ENCODE measurements around the gene ZNF277.

Gene ZNF277

DNA sequence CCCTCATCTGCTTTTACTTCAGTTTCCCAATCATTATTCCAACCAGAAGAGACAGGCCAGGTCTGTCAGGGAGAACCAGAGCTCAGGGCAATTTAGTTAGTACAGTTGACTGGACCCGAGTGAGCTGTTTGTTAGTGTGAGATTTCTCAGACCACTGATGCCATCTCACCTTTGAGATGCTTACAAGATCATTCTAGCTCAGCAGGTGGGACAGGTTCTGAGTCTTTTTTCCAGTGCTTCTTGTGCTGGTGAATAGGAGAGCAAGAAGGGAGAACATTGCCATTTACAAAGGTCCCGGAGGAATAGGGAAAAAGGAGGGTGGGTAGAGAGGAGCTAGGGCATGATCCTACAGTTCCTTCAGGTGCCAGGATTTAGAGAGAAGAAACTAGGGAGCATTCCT is 131.4 kb downstream of the ZNF277 start:
- no peaks in the 10 kb centered on the region for H3K27me3 ChIP-seq (ENCODE audit: control insufficient read depth, low read length)
- H3K9me2 ChIP-seq (replicated peaks; ENCODE audit: control insufficient read depth, low read length), result no peaks in the 10 kb centered on the region
- no peaks in the 10 kb centered on the region for H4K20me1 ChIP-seq (ENCODE audit: control insufficient read depth, insufficient read depth, low read depth, low read length)
- no peaks in the 10 kb centered on the region for H3K4me1 ChIP-seq (ENCODE audit: control insufficient read depth, low read length)
- no peaks in the 10 kb centered on the region for H3K9me3 ChIP-seq (ENCODE audit: control insufficient read depth, insufficient read depth, low read length)
- no peak overlapping the region for H3K4me3 ChIP-seq (ENCODE audit: low read length)
- no peak overlapping the region for H3K4me2 ChIP-seq (ENCODE audit: low read length)
- no peak overlapping the region for H3K27ac ChIP-seq (ENCODE audit: low read depth, low read length)
- no peak for TF ChIP-seq EZH2phosphoT487 (IDR thresholded peaks at IDR 0.05; ENCODE audit: borderline replicate concordance, low read length)
- TF ChIP-seq, protein P1, sequence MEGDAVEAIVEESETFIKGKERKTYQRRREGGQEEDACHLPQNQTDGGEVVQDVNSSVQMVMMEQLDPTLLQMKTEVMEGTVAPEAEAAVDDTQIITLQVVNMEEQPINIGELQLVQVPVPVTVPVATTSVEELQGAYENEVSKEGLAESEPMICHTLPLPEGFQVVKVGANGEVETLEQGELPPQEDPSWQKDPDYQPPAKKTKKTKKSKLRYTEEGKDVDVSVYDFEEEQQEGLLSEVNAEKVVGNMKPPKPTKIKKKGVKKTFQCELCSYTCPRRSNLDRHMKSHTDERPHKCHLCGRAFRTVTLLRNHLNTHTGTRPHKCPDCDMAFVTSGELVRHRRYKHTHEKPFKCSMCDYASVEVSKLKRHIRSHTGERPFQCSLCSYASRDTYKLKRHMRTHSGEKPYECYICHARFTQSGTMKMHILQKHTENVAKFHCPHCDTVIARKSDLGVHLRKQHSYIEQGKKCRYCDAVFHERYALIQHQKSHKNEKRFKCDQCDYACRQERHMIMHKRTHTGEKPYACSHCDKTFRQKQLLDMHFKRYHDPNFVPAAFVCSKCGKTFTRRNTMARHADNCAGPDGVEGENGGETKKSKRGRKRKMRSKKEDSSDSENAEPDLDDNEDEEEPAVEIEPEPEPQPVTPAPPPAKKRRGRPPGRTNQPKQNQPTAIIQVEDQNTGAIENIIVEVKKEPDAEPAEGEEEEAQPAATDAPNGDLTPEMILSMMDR (IDR thresholded peaks at IDR 0.05; ENCODE audit: low read depth, low read length, poor library complexity, severe bottlenecking), result no peak
- no peaks in the 10 kb centered on the region for H3F3A ChIP-seq (ENCODE audit: control insufficient read depth, insufficient read depth)
- H3K36me3 ChIP-seq (ENCODE audit: control insufficient read depth, low read length), result peaks cover 17% of the 10 kb centered on the region
- no peaks in the 10 kb centered on the region for H3K79me2 ChIP-seq (ENCODE audit: control insufficient read depth, low read length)

DNA sequence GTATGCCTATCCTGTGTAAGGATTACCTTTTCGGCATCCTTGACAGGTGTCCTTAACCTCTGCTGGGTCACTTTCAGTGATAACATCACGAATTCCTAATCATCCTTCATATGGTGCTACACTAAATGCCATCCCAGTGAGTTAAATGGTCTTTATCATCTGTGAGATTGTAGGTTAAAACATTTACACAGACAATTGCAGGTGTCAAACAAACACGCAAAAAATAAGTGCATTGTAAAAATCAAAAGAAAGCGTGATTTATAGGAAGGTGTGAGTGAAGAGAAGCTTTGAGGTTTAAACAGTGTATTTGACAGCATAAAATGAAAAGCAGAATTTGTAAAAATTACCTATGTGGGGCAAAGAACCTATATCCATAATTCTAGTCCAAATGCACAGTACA is 132.3 kb downstream of the ZNF277 start:
- Histone ChIP-seq H3K79me2 (ENCODE audit: control insufficient read depth, low read length) (no peaks in the 10 kb centered on the region), H3F3A (ENCODE audit: control insufficient read depth, insufficient read depth) (no peaks in the 10 kb centered on the region), H4K20me1 (ENCODE audit: control insufficient read depth, insufficient read depth, low read depth, low read length) (no peaks in the 10 kb centered on the region), H3K27ac (ENCODE audit: low read depth, low read length) (no peak overlapping the region), H3K27me3 (ENCODE audit: control insufficient read depth, low read length) (no peaks in the 10 kb centered on the region), H3K4me1 (ENCODE audit: control insufficient read depth, low read length) (0 out of 2 replicates have a peak, but pooled peaks cover 3% of the 10 kb centered on the region), H3K9me2 (replicated peaks; ENCODE audit: control insufficient read depth, low read length) (no peaks in the 10 kb centered on the region), H3K4me3 (ENCODE audit: low read length) (no peak overlapping the region), H3K36me3 (ENCODE audit: control insufficient read depth, low read length) (peaks cover 24% of the 10 kb centered on the region), H3K4me2 (ENCODE audit: low read length) (no peak overlapping the region), H3K9me3 (ENCODE audit: control insufficient read depth, insufficient read depth, low read length) (no peaks in the 10 kb centered on the region)
- no peak for TF ChIP-seq EZH2phosphoT487 (IDR thresholded peaks at IDR 0.05; ENCODE audit: borderline replicate concordance, low read length)
- TF ChIP-seq, protein P1 (IDR thresholded peaks at IDR 0.05; ENCODE audit: low read depth, low read length, poor library complexity, severe bottlenecking), result no peak

DNA sequence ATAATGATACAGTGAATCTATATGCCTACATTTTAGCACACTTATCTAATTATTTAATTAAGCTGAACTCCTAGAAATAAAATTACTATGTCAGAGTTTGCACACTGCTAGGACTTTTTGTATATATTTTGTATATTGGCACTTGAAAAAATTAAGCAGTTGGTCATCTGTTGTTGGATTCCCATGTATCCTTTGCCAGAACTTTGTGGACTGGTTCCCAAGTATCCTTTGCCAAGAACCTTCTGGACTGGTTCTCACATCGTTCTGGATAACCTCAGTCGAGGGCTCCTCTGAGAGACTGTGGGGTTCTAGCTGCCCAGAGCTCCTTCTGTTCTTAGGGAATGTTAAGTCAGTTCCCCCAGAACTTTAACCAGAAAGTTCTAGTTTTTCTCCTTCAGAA is 135.0 kb downstream of the ZNF277 start:
- H3K79me2 ChIP-seq (ENCODE audit: control insufficient read depth, low read length), result no peaks in the 10 kb centered on the region
- no peaks in the 10 kb centered on the region for H3K9me3 ChIP-seq (ENCODE audit: control insufficient read depth, insufficient read depth, low read length)
- TF ChIP-seq, protein P1 (IDR thresholded peaks at IDR 0.05; ENCODE audit: low read depth, low read length, poor library complexity, severe bottlenecking), result no peak
- no peak for TF ChIP-seq EZH2phosphoT487 (IDR thresholded peaks at IDR 0.05; ENCODE audit: borderline replicate concordance, low read length)
- 0 out of 2 replicates have a peak, but pooled peaks cover 3% of the 10 kb centered on the region for H3K4me1 ChIP-seq (ENCODE audit: control insufficient read depth, low read length)
- no peak overlapping the region for H3K4me3 ChIP-seq (ENCODE audit: low read length)
- no peak overlapping the region for H3K4me2 ChIP-seq (ENCODE audit: low read length)
- H3K9me2 ChIP-seq (replicated peaks; ENCODE audit: control insufficient read depth, low read length), result no peaks in the 10 kb centered on the region
- H3K27me3 ChIP-seq (ENCODE audit: control insufficient read depth, low read length), result no peaks in the 10 kb centered on the region
- no peaks in the 10 kb centered on the region for H4K20me1 ChIP-seq (ENCODE audit: control insufficient read depth, insufficient read depth, low read depth, low read length)
- H3F3A ChIP-seq (ENCODE audit: control insufficient read depth, insufficient read depth), result no peaks in the 10 kb centered on the region
- H3K27ac ChIP-seq (ENCODE audit: low read depth, low read length), result no peak overlapping the region
- H3K36me3 ChIP-seq (ENCODE audit: control insufficient read depth, low read length), result peaks cover 24% of the 10 kb centered on the region

Data from DOHH2 (cell line).